K562 (cell line): ENCODE results near the gene MALSU1. TPM values are rescaled to one million over a fixed set of nuclear protein-coding genes. Genes with fewer than 3 reads are reported as not detected.

ENCODE experiments used
- ATAC-seq: fragments of 200-7000 bp; cut with Tn5 transposase; 3 replicates; pipeline ENCODE4 v1.9.1; 2020; ENCODE audit warnings: moderate library complexity
- BruUV-seq: library from RNA; stranded (reverse); fragments of 400-500 nt; replicated peaks from 2 replicates; lab custom pipeline; 2021; lab: Mats Ljungman, UMichigan
- CTCF ChIA-PET: fragments of 300-600 bp; formaldehyde crosslinking; extraction: SDS; loops from one replicate; lab custom pipeline; 2021; ENCODE audit warnings: low intra/inter-chr PET ratio; lab: Yijun Ruan, JAX
- POLR2A ChIA-PET: fragments of 300-600, 350-650 bp; sonication (Branson Sonifier 250); formaldehyde crosslinking; extraction: SDS; loops from one replicate; lab custom pipeline; 2021; ENCODE audit warnings: antibody characterized with exemption, inconsistent platforms; lab: Yijun Ruan, JAX
- DNase-seq, 4 experiments: peaks; one replicate each; pipeline versions ENCODE4 v3.0.0 to v3.0.0-alpha.2; 2011 to 2018; ENCODE audit warnings: low spot score in 3 of 4, mixed read lengths in 3 of 4; ENCODE audit errors: extremely low read depth in 1 of 4
- FAIRE-seq: peaks from 2 replicates; lab custom pipeline; 2011; peaks lifted over from hg19 to GRCh38; lab: Jason Lieb, UNC
- H2AFZ ChIP-seq: 2 replicates; pipeline ENCODE4 v1.6.0; 2011; ENCODE audit warnings: low read depth, low read length, control low read depth, inconsistent platforms
- H3K27ac ChIP-seq: fragments of 200-600 bp; 3 replicates; pipeline ENCODE4 v1.8.0; 2011; ENCODE audit warnings: low read depth, mild to moderate bottlenecking, control low read depth, inconsistent platforms, low read length, moderate library complexity, mixed read lengths; ENCODE audit errors: extremely low read depth
- H3K27me3 ChIP-seq, 2 experiments: fragments of 300-600 bp in 1 of 2; 2 replicates in 1 of 2; 3 replicates in 1 of 2; pipeline versions ENCODE4 v1.6.0 to v1.8.0; 2011; ENCODE audit warnings: inconsistent platforms in 2 of 2, low read length in 2 of 2, mild to moderate bottlenecking in 1 of 2, mixed read lengths in 1 of 2, moderate library complexity in 1 of 2; ENCODE audit not compliant: control insufficient read depth in 2 of 2, insufficient read depth in 2 of 2
- H3K36me3 ChIP-seq: fragments of 300-600 bp; 3 replicates; pipeline ENCODE4 v1.8.0; 2011; ENCODE audit warnings: mild to moderate bottlenecking, low read length, inconsistent platforms; ENCODE audit not compliant: control insufficient read depth, insufficient read depth
- H3K4me1 ChIP-seq, 2 experiments: fragments of 200-600 bp in 1 of 2; replicated peaks in 1 of 2; 2 replicates in 1 of 2; 3 replicates in 1 of 2; pipeline versions ENCODE4 v1.5.1 to v1.8.0; 2011; ENCODE audit warnings: inconsistent platforms in 2 of 2, low read length in 2 of 2, mild to moderate bottlenecking in 1 of 2, mixed read lengths in 1 of 2, moderate library complexity in 1 of 2; ENCODE audit not compliant: control insufficient read depth in 2 of 2, insufficient read depth in 2 of 2
- H3K4me2 ChIP-seq: 2 replicates; pipeline ENCODE4 v1.6.1; 2011; ENCODE audit warnings: low read length, control low read depth, inconsistent platforms, mixed read lengths; ENCODE audit not compliant: insufficient read depth
- H3K4me3 ChIP-seq: fragments of 200-600 bp; sonication (generic), shearing (Covaris generic); 2 replicates; pipeline ENCODE4 v1.5.1; 2016; ENCODE audit warnings: control low read depth, inconsistent platforms
- H3K79me2 ChIP-seq: fragments of 200-600 bp; 3 replicates; pipeline ENCODE4 v1.8.0; 2011; ENCODE audit warnings: low read length, inconsistent platforms; ENCODE audit not compliant: control insufficient read depth, insufficient read depth
- H3K9ac ChIP-seq, 2 experiments: 2 replicates each; pipeline versions ENCODE4 v1.6.0 to v1.6.1; 2011; ENCODE audit warnings: low read depth in 2 of 2, low read length in 2 of 2, control low read depth in 1 of 2, inconsistent platforms in 1 of 2, mild to moderate bottlenecking in 1 of 2, mixed read lengths in 1 of 2; ENCODE audit not compliant: insufficient read depth in 1 of 2
- H3K9me1 ChIP-seq: one replicate; pipeline ENCODE4 v1.6.0; 2011; ENCODE audit warnings: inconsistent platforms, mild to moderate bottlenecking, low read length, moderate library complexity; ENCODE audit not compliant: control insufficient read depth, insufficient read depth
- H3K9me3 ChIP-seq: replicated peaks from 2 replicates; pipeline ENCODE4 v1.5.1; 2011; ENCODE audit warnings: low read depth, low read length, inconsistent platforms; ENCODE audit not compliant: control insufficient read depth, insufficient read depth
- H4K20me1 ChIP-seq: replicated peaks from 2 replicates; pipeline ENCODE4 v1.6.1; 2011; ENCODE audit warnings: low read length, inconsistent platforms, mixed read lengths; ENCODE audit not compliant: control insufficient read depth, insufficient read depth
- C11orf30 ChIP-seq: fragments of 450-650 bp; IDR thresholded peaks from 2 replicates; pipeline ENCODE4 v1.6.1; 2016; ENCODE audit warnings: low read depth, mild to moderate bottlenecking
- HNRNPLL ChIP-seq: fragments of 200-400 bp; formaldehyde crosslinking; IDR thresholded peaks from 2 replicates; pipeline ENCODE4 v1.6.1; 2017; ENCODE audit warnings: low read length, low read depth, mild to moderate bottlenecking; ENCODE audit not compliant: poor library complexity, severe bottlenecking
- SAFB2 ChIP-seq: fragments of 200-400 bp; formaldehyde crosslinking; IDR thresholded peaks from 2 replicates; pipeline ENCODE4 v1.6.1; 2018; ENCODE audit warnings: borderline replicate concordance, low read length, low read depth, moderate library complexity; ENCODE audit not compliant: severe bottlenecking
- TAF9B ChIP-seq: fragments of 450-650 bp; IDR thresholded peaks from 2 replicates; pipeline ENCODE4 v1.6.1; 2018; ENCODE audit warnings: mild to moderate bottlenecking; ENCODE audit not compliant: partially characterized antibody
- ZNF197 ChIP-seq: fragments of 200-800 bp; sonication (Bioruptor generic); IDR thresholded peaks from 2 replicates; pipeline ENCODE4 v1.6.1; 2016; ENCODE audit warnings: low read depth, missing genetic modification characterization, missing compliant biosample characterization
- ZNF212 ChIP-seq: fragments of 450-650 bp; formaldehyde crosslinking; IDR thresholded peaks from 2 replicates; pipeline ENCODE4 v1.4.0; 2020; ENCODE audit warnings: mild to moderate bottlenecking
- WGBS: fragments of 100-300 bp; shearing (Covaris generic); methylation state at CpG from one replicate; pipeline ENCODE4 v1.1.6; 2016; ENCODE audit warnings: low coverage, mixed read lengths; ENCODE audit not compliant: insufficient coverage; ENCODE audit errors: missing lambda C conversion rate; 5-methylcytosine and 5-hydroxymethylcytosine counted together
- in situ Hi-C: fragments of 300-500 bp; cut with MboI; formaldehyde crosslinking; loops from 4 replicates; pipeline ENCODE4 v1.15.0; 2018; ENCODE audit warnings: inconsistent platforms, mixed read lengths
- intact Hi-C: fragments of 100-400 bp; cut with micrococcal nuclease; formaldehyde crosslinking; loops from 2 replicates; pipeline ENCODE4 v1.14.2; 2022
- polyA plus RNA-seq, 8 experiments: library from polyadenylated mRNA; depleted of rRNA in 4 of 8; stranded (reverse) in 5 of 8; unstranded in 3 of 8; fragments of >200 nt; fragmentation: Nextera tagmentation in 2 of 8; fragmentation: Illumina TruSeq in 1 of 8; extraction: Ambion mirVana in 2 of 8; extraction: Trizol in 1 of 8; gene quantifications; 2 replicates each; pipeline versions ENCODE4 v1.2.1 to v1.2.3, GENCODE V29; 2011 to 2014; ENCODE audit warnings: inconsistent platforms in 1 of 8, missing spikeins in 1 of 8
- total RNA-seq, 7 experiments: library from RNA; depleted of rRNA in 6 of 7; stranded (reverse); fragments of >200 nt in 6 of 7; fragmentation: Illumina TruSeq in 2 of 7; extraction: Trizol in 2 of 7; gene quantifications; 2 replicates each; pipeline versions ENCODE4 v1.2.1 to v1.2.3, GENCODE V29; 2011 to 2021; ENCODE audit warnings: low replicate concordance in 1 of 7
- TF ChIP-seq, protein P1 (sequence below): fragments of 250-450 bp; sonication (Bioruptor Pico); IDR thresholded peaks from 2 replicates; pipeline ENCODE4 v1.8.0; 2022; ENCODE audit warnings: moderate library complexity, mild to moderate bottlenecking, inconsistent platforms
- TF ChIP-seq, protein P2 (sequence below): fragments of 450-650 bp; IDR thresholded peaks from 2 replicates; pipeline ENCODE4 v1.6.1; 2017; ENCODE audit warnings: mild to moderate bottlenecking, moderate library complexity

The MALSU1 gene
- total and polyA plus RNA-seq, 9 of the 15 experiments (the other 6 are each of a cell fraction or from before 2014, with no cell fraction given): 12.3 to 308 (median 81.2) TPM

DNA sequence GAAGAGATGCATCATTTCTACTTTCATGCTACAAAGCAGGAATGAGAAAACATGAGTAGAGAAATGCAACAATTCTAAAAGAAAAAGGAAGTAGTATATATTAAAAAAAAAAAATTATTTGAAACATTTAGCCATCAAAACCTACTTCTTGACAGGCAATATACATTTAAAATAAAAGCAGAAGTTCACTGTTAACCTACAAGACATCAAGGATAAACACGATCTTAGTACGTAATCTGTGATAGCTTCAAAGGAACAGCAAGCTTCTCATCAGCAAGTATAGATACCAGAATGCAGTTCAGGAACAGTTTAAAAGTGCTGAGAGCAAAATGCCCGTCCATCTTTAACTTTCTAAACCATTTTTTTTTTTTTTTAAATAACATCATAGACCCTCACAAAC is 36.9 kb downstream of the MALSU1 start:
- no peak overlapping the region for H3K4me2 ChIP-seq
- no peak overlapping the region for H2AFZ ChIP-seq
- DNase-seq (no peak), ATAC-seq (no peak), FAIRE-seq (no peak)
- peaks cover 91% of the 10 kb centered on the region for H3K36me3 ChIP-seq
- no peaks in the 10 kb centered on the region for H3K79me2 ChIP-seq
- CTCF ChIA-PET: no interaction called here
- intact Hi-C loops (no loop called here), in situ Hi-C loops (no loop called here)
- no peak overlapping the region for H3K27ac ChIP-seq
- H3K9me3 ChIP-seq: no peaks in the 10 kb centered on the region
- no peaks in the 10 kb centered on the region for H3K27me3 ChIP-seq
- H3K4me1 ChIP-seq: no peaks in the 10 kb centered on the region
- H4K20me1 ChIP-seq: no peaks in the 10 kb centered on the region
- no peaks in the 10 kb centered on the region for H3K9me1 ChIP-seq
- POLR2A ChIA-PET: interaction anchor here (0.7 to 0.8 kb wide), 2 partner anchors 32 to 120 kb away, joined by 3 to 4 read pairs; no protein-coding TSS in a partner anchor
- TF ChIP-seq, protein P1, sequence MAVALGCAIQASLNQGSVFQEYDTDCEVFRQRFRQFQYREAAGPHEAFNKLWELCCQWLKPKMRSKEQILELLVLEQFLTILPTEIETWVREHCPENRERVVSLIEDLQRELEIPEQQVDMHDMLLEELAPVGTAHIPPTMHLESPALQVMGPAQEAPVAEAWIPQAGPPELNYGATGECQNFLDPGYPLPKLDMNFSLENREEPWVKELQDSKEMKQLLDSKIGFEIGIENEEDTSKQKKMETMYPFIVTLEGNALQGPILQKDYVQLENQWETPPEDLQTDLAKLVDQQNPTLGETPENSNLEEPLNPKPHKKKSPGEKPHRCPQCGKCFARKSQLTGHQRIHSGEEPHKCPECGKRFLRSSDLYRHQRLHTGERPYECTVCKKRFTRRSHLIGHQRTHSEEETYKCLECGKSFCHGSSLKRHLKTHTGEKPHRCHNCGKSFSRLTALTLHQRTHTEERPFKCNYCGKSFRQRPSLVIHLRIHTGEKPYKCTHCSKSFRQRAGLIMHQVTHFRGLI (CRISPR knock-in tag): no peak
- TF ChIP-seq ZNF197 (no peak), HNRNPLL (no peak), C11orf30 (no peak), SAFB2 (no peak), TAF9B (no peak), ZNF212 (CRISPR knock-in tag) (no peak)
- TF ChIP-seq, protein P2, sequence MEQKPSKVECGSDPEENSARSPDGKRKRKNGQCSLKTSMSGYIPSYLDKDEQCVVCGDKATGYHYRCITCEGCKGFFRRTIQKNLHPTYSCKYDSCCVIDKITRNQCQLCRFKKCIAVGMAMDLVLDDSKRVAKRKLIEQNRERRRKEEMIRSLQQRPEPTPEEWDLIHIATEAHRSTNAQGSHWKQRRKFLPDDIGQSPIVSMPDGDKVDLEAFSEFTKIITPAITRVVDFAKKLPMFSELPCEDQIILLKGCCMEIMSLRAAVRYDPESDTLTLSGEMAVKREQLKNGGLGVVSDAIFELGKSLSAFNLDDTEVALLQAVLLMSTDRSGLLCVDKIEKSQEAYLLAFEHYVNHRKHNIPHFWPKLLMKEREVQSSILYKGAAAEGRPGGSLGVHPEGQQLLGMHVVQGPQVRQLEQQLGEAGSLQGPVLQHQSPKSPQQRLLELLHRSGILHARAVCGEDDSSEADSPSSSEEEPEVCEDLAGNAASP: no peak
- WGBS: 93% methylated on average over 3 of the region's 3 CpGs
- H3K4me3 ChIP-seq: no peak overlapping the region
- BruUV-seq: no TSS peak
- no peak overlapping the region for H3K9ac ChIP-seq
